Smooth muscle cell (in vitro differentiated cells): ENCODE measurements around the gene WRAP73. TPM values are rescaled to one million over a fixed set of nuclear protein-coding genes. Genes with fewer than 3 reads are reported as not detected.
A peak's percentile ranks its signal among the peaks of the same experiment; 100 is the strongest.

Experiments used
- DNase-seq: peaks from one replicate; lab custom pipeline; 2025; ENCODE audit not compliant: unreplicated experiment; lab: John Stamatoyannopoulos, UW
- H2AFZ ChIP-seq: fragments of 200-600 bp; sonication (generic); 2 replicates; pipeline ENCODE4 v1.6.0; 2016; ENCODE audit warnings: antibody characterized with exemption, low read depth, mild to moderate bottlenecking
- H3F3A ChIP-seq: fragments of 200-600 bp; sonication (generic); 2 replicates; pipeline ENCODE4 v1.6.0; 2017; ENCODE audit warnings: antibody characterized with exemption, low read depth
- H3K27ac ChIP-seq: fragments of 200-600 bp; sonication (generic); 2 replicates; pipeline ENCODE4 v1.5.1; 2016; ENCODE audit warnings: low read depth, mild to moderate bottlenecking
- H3K27me3 ChIP-seq: fragments of 200-600 bp; sonication (generic); 2 replicates; pipeline ENCODE4 v1.6.1; 2016; ENCODE audit warnings: low read depth, mild to moderate bottlenecking
- H3K36me3 ChIP-seq: fragments of 200-600 bp; sonication (generic); 2 replicates; pipeline ENCODE4 v1.5.1; 2016; ENCODE audit warnings: low read depth
- H3K4me1 ChIP-seq: fragments of 200-600 bp; sonication (generic); 2 replicates; pipeline ENCODE4 v1.5.1; 2016; ENCODE audit warnings: low read depth
- H3K4me2 ChIP-seq: fragments of 200-600 bp; sonication (generic); 2 replicates; pipeline ENCODE4 v1.6.0; 2016; ENCODE audit warnings: mild to moderate bottlenecking
- H3K4me3 ChIP-seq: fragments of 200-600 bp; sonication (generic); 2 replicates; pipeline ENCODE4 v1.5.1; 2016; ENCODE audit warnings: mild to moderate bottlenecking
- H3K79me2 ChIP-seq: fragments of 200-600 bp; sonication (generic); 2 replicates; pipeline ENCODE4 v1.6.0; 2016; ENCODE audit warnings: low read depth, mild to moderate bottlenecking
- H3K9ac ChIP-seq: fragments of 200-600 bp; sonication (generic); 2 replicates; pipeline ENCODE4 v1.6.0; 2016; ENCODE audit warnings: low read depth
- H3K9me3 ChIP-seq: fragments of 200-600 bp; sonication (generic); replicated peaks from 2 replicates; pipeline ENCODE4 v1.5.1; 2016; ENCODE audit warnings: low read depth
- H4K20me1 ChIP-seq: fragments of 200-600 bp; sonication (generic); 2 replicates; pipeline ENCODE4 v1.6.0; 2016; ENCODE audit warnings: low read depth
- CTCF ChIP-seq: fragments of 200-600 bp; sonication (generic); IDR thresholded peaks from 2 replicates; pipeline ENCODE4 v1.5.1; 2017; ENCODE audit warnings: borderline replicate concordance, mild to moderate bottlenecking, antibody characterized with exemption; ENCODE audit not compliant: insufficient read depth, poor library complexity, severe bottlenecking
- WGBS: methylation state at CpG from one replicate; pipeline ENCODE4 v1.1.7; 2016; ENCODE audit warnings: low lambda C conversion rate; 5-methylcytosine and 5-hydroxymethylcytosine counted together
- polyA plus RNA-seq: library from polyadenylated mRNA; unstranded; fragments of >200 nt; fragmentation: Nextera tagmentation; extraction: Ambion mirVana; gene quantifications from 2 replicates; pipeline ENCODE4 v1.2.1, GENCODE V29; 2016
- total RNA-seq: library from RNA; depleted of rRNA; stranded (reverse); fragments of >200 nt; gene quantifications from 2 replicates; pipeline ENCODE4 v1.2.3, GENCODE V29; 2014

The WRAP73 gene
- total RNA-seq, result 14.2 and 17.2 TPM in 2 replicates
- polyA plus RNA-seq, result 20.8 and 21.5 TPM in 2 replicates

- DNase-seq, result peak; percentile 36
- Histone ChIP-seq H3K79me2 (no peaks in the 10 kb centered on the region), H3K36me3 (no peaks in the 10 kb centered on the region), H3F3A (no peaks in the 10 kb centered on the region), H3K27ac (no peak within 1 kb of the TSS), H2AFZ (peak within 1 kb of the TSS; percentile 98), H3K4me2 (peak within 1 kb of the TSS; percentile 94), H4K20me1 (no peaks in the 10 kb centered on the region), H3K4me1 (peaks cover 6% of the 10 kb centered on the region), H3K4me3 (peak within 1 kb of the TSS; percentile 93), H3K27me3 (peaks cover 46% of the 10 kb centered on the region), H3K9me3 (no peaks in the 10 kb centered on the region), H3K9ac (peak within 1 kb of the TSS; percentile 17)
- 6% methylated on average over 57 of the region's 60 CpGs for WGBS
- no peak for TF ChIP-seq CTCF
Measured at GRCh38 chr1:3649342-3650247, at the start of gene WRAP73. TSS of gene WRAP73 (minus strand) at chr1:3650103. CDS start at chr1:3649999, 104 bp downstream.

GRCh38 chr1:3699596-3699995 is 49.7 kb upstream of the WRAP73 start:
- Histone ChIP-seq H3K27ac (no peak overlapping the region), H3K27me3 (no peaks in the 10 kb centered on the region), H3K9ac (no peak overlapping the region), H3K36me3 (no peaks in the 10 kb centered on the region), H3F3A (no peaks in the 10 kb centered on the region), H3K4me1 (peaks cover 8% of the 10 kb centered on the region), H3K9me3 (no peaks in the 10 kb centered on the region), H3K4me3 (no peak overlapping the region), H2AFZ (no peak overlapping the region), H3K4me2 (no peak overlapping the region), H3K79me2 (no peaks in the 10 kb centered on the region), H4K20me1 (no peaks in the 10 kb centered on the region)
- WGBS, result 78% methylated on average over 10 of the region's 18 CpGs
- no peak for TF ChIP-seq CTCF
- DNase-seq, result no peak

GRCh38 chr1:3698660-3699408 is 48.9 kb upstream of the WRAP73 start:
- no peak overlapping the region for H3K4me3 ChIP-seq
- no peaks in the 10 kb centered on the region for H3F3A ChIP-seq
- no peaks in the 10 kb centered on the region for H4K20me1 ChIP-seq
- 81% methylated on average over 29 of the region's 29 CpGs for WGBS
- peaks cover 8% of the 10 kb centered on the region for H3K4me1 ChIP-seq
- H2AFZ ChIP-seq, result no peak overlapping the region
- H3K9ac ChIP-seq, result no peak overlapping the region
- no peak overlapping the region for H3K4me2 ChIP-seq
- H3K27ac ChIP-seq, result no peak overlapping the region
- H3K36me3 ChIP-seq, result no peaks in the 10 kb centered on the region
- no peaks in the 10 kb centered on the region for H3K79me2 ChIP-seq
- H3K9me3 ChIP-seq, result no peaks in the 10 kb centered on the region
- no peak for DNase-seq
- no peak for TF ChIP-seq CTCF
- H3K27me3 ChIP-seq, result no peaks in the 10 kb centered on the region
